ENCODE measurements around the gene APBB1IP. TPM values are rescaled to one million over a fixed set of nuclear protein-coding genes. Genes with fewer than 3 reads are reported as not detected.

Gene APBB1IP
- total RNA-seq, 1 experiment from 2014 or later = not detected

- Mint-ChIP-seq H3K9me3 (peaks cover 0 to 3% of the 10 kb centered on the region in 2 experiments; a peak in 3 of 5 replicates), H3K27me3 (ENCODE audit: low read depth) (no peaks in the 10 kb centered on the region; the same call in none of the 2 replicates), H3K4me3 (no peak overlapping the region), H3K36me3 (ENCODE audit: insufficient read depth in 1 of 3, low read depth in 3 of 3) (no peaks in the 10 kb centered on the region; a peak in 1 of 7 replicates), H3K27ac (no peak overlapping the region), H3K4me1 (no peaks in the 10 kb centered on the region)
- Histone ChIP-seq H2BK12ac (ENCODE audit: insufficient read length, low read depth, low read length) (no peak overlapping the region), H4K8ac (replicated peaks; ENCODE audit: insufficient read length, low read depth, low read length) (no peak overlapping the region), H2BK20ac (ENCODE audit: low read depth, low read length, poor library complexity, severe bottlenecking) (no peak overlapping the region), H3K23ac (ENCODE audit: insufficient read length, low read depth, low read length) (no peak overlapping the region), H3K27me3 (ENCODE audit: insufficient read depth, low read length) (no peaks in the 10 kb centered on the region), H3K56ac (ENCODE audit: insufficient read length, low read depth, low read length) (no peak overlapping the region), H2AFZ (ENCODE audit: low read length) (no peak overlapping the region), H3K9ac (ENCODE audit: extremely low read depth, insufficient read length, low read length) (no peak overlapping the region), H3K79me1 (ENCODE audit: insufficient read depth, low read depth, low read length, poor library complexity, severe bottlenecking) (no peaks in the 10 kb centered on the region), H4K5ac (ENCODE audit: insufficient read length, low read depth, low read length) (no peak overlapping the region), H3K4ac (ENCODE audit: low read depth, low read length) (no peak overlapping the region), H2BK120ac (ENCODE audit: low read depth, low read length, poor library complexity, severe bottlenecking) (no peak overlapping the region), H4K91ac (ENCODE audit: insufficient read length, low read depth, low read length) (no peak overlapping the region), H3K23me2 (ENCODE audit: insufficient read length, low read depth, low read length, poor library complexity, severe bottlenecking) (no peaks in the 10 kb centered on the region), H2BK15ac (ENCODE audit: low read depth, low read length) (no peak overlapping the region), H3T11ph (ENCODE audit: low read length) (no peak overlapping the region), H2BK5ac (ENCODE audit: insufficient read length, low read length) (no peak overlapping the region), H3K4me2 (ENCODE audit: insufficient read depth, insufficient read length, low read length) (no peak overlapping the region), H3K18ac (ENCODE audit: insufficient read length, low read depth, low read length) (no peak overlapping the region), H3K27ac (ENCODE audit: insufficient read length, low read depth, low read length) (no peak overlapping the region), H3K79me2 (ENCODE audit: insufficient read depth, low read length) (no peaks in the 10 kb centered on the region), H3K4me1 (ENCODE audit: insufficient read depth, low read length) (no peaks in the 10 kb centered on the region), H2AK5ac (ENCODE audit: insufficient read length, low read length) (no peak overlapping the region), H3K9me3 (ENCODE audit: control insufficient read depth, low read depth, low read length) (no peaks in the 10 kb centered on the region), H3K14ac (ENCODE audit: insufficient read depth, low read length) (no peak overlapping the region), H4K20me1 (ENCODE audit: control insufficient read depth, insufficient read depth, insufficient read length) (no peaks in the 10 kb centered on the region)
- no peak for DNase-seq
- TF ChIP-seq CTCF (conservative IDR thresholded peaks at IDR 0.05) = no peak
- WGBS (ENCODE audit: extremely low coverage, insufficient read length, low lambda C conversion rate) = no CpG with 5 or more reads among the region's 1 CpG
Measured at GRCh38 chr10:26509307-26509706, 71.2 kb downstream of the APBB1IP start.

Measured in H9 (cell line).